ENCODE measurements around the gene WTAP. TPM values are rescaled to one million over a fixed set of nuclear protein-coding genes. Genes with fewer than 3 reads are reported as not detected.

Gene WTAP
- total and polyA plus RNA-seq, 2 of the 4 experiments (the other 2 are of a cell fraction) = 30.2 to 92.3 TPM

- dilution Hi-C loops (cut with HindIII; ENCODE audit: low sequenced_read_pairs, unreplicated experiment) = no loop called here
- no peak overlapping the region for H2BK5ac ChIP-seq (ENCODE audit: low read depth, low read length, poor library complexity, severe bottlenecking)
- no peak overlapping the region for H2BK15ac ChIP-seq (ENCODE audit: low read depth, low read length)
- peaks cover 57% of the 10 kb centered on the region for H3K36me3 ChIP-seq (ENCODE audit: control insufficient read depth, insufficient read depth, low read length)
- 100% methylated on average over 1 of the region's 5 CpGs; no CpG with 5 or more reads in 1 of the 2 experiments for WGBS, 2 experiments (ENCODE audit: extremely low coverage in 2 of 2, insufficient read length in 1 of 2)
- H2AK5ac ChIP-seq (ENCODE audit: low read depth, low read length) = no peak overlapping the region
- no TSS peak for BruUV-seq (replicated peaks)
- H3K4ac ChIP-seq (ENCODE audit: low read depth, low read length) = no peak overlapping the region
- no peak overlapping the region for H3K18ac ChIP-seq (ENCODE audit: low read depth, low read length)
- H3K56ac ChIP-seq (ENCODE audit: extremely low read depth, insufficient read depth, low read length) = no peak overlapping the region
- in situ Hi-C loops (cut with MboI; ENCODE audit: low sequenced_read_pairs) = loop anchor here (25.0 kb wide), 1 partner anchor 276 kb away; the partner anchor contains the start of gene IGF2R
- H3K9me1 ChIP-seq (ENCODE audit: insufficient read depth, low read length) = peaks cover 7% of the 10 kb centered on the region
- H2BK20ac ChIP-seq (ENCODE audit: low read depth, low read length) = no peak overlapping the region
- ATAC-seq (ENCODE audit: low read depth) = no peak
- H3K23ac ChIP-seq (ENCODE audit: low read depth, low read length) = no peak overlapping the region
- no peaks in the 10 kb centered on the region for H4K20me1 ChIP-seq (ENCODE audit: insufficient read depth, low read length)
- no peak overlapping the region for H3K27ac ChIP-seq (ENCODE audit: insufficient read depth, low read length)
- TF ChIP-seq RFX5 (IDR thresholded peaks at IDR 0.05; ENCODE audit: low read depth, low read length) (no peak), RCOR1 (IDR thresholded peaks at IDR 0.05; ENCODE audit: insufficient replicate concordance, low read length) (no peak), MAFK (IDR thresholded peaks at IDR 0.05; ENCODE audit: low read depth, low read length) (no peak), ELK1 (IDR thresholded peaks at IDR 0.05; ENCODE audit: borderline replicate concordance, low read depth, low read length) (no peak), CEBPB (IDR thresholded peaks at IDR 0.05; ENCODE audit: low read depth, low read length) (no peak), NFE2L2 (IDR thresholded peaks at IDR 0.05; ENCODE audit: low read depth, low read length) (no peak), POLR2A (IDR thresholded peaks at IDR 0.05; ENCODE audit: low read depth, low read length) (no peak), SMC3 (IDR thresholded peaks at IDR 0.05; ENCODE audit: low read depth, low read length) (no peak), MAZ (IDR thresholded peaks at IDR 0.05; ENCODE audit: borderline replicate concordance, low read depth, low read length) (no peak), CHD1 (IDR thresholded peaks at IDR 0.05; ENCODE audit: low read depth, low read length) (no peak), CTCF (conservative IDR thresholded peaks at IDR 0.05; ENCODE audit: low read depth, low read length) (no peak)
- H3K14ac ChIP-seq (replicated peaks; ENCODE audit: low read depth, low read length) = no peak overlapping the region
- H2BK120ac ChIP-seq (ENCODE audit: low read depth, low read length) = no peak overlapping the region
- H3K4me2 ChIP-seq (ENCODE audit: low read depth, low read length) = no peak overlapping the region
- H3K9me3 ChIP-seq (ENCODE audit: control insufficient read depth, insufficient read depth, low read length) = no peaks in the 10 kb centered on the region
- no peaks in the 10 kb centered on the region for H3K27me3 ChIP-seq (ENCODE audit: control insufficient read depth, insufficient read depth, low read length)
- H4K5ac ChIP-seq (ENCODE audit: low read depth, low read length) = no peak overlapping the region
- no peak overlapping the region for H2AK9ac ChIP-seq (replicated peaks; ENCODE audit: low read depth, low read length, poor library complexity)
- no peak overlapping the region for H4K8ac ChIP-seq (ENCODE audit: low read depth in 2 of 2, low read length in 2 of 2)
- no peak overlapping the region for H3K9ac ChIP-seq (ENCODE audit: low read depth, low read length)
- no peak overlapping the region for H4K91ac ChIP-seq (ENCODE audit: insufficient read depth, low read depth, low read length)
- DNase-seq = no peak
- H3K4me3 ChIP-seq (ENCODE audit: insufficient read depth, low read depth, low read length) = no peak overlapping the region
- peaks cover 20 to 52% of the 10 kb centered on the region in 2 experiments for H3K79me1 ChIP-seq (ENCODE audit: low read depth in 1 of 2, low read length in 2 of 2)
- intact Hi-C loops (cut with micrococcal nuclease) = no loop called here
- peaks cover 21% of the 10 kb centered on the region for H3K4me1 ChIP-seq (ENCODE audit: control insufficient read depth, insufficient read depth, low read length)
- POLR2A ChIA-PET (ENCODE audit: unreplicated experiment) = no interaction called here
- H2AFZ ChIP-seq (replicated peaks; ENCODE audit: low read length, poor library complexity) = no peak overlapping the region
- CTCF ChIA-PET = interaction anchor here (0.5 kb wide), 1 partner anchor 74 kb away, joined by 3 read pairs; no protein-coding TSS in a partner anchor
These were observed 41.3 kb upstream of the WTAP start for GRCh38 chr6:159686040-159686439.
